Dermis microvascular lymphatic vessel endothelial cell (primary cell): Measurements from ENCODE around the gene NDUFA9. TPM values are rescaled to one million over a fixed set of nuclear protein-coding genes. Genes with fewer than 3 reads are reported as not detected.

ENCODE experiments used
- DNase-seq, 2 donors: peaks; one replicate each; pipeline versions ENCODE4 v3.0.0 to v3.0.0-alpha.2; 2010; ENCODE audit warnings: low read depth in 2 of 2
- total RNA-seq: library from RNA; depleted of rRNA; stranded (reverse); fragments of >200 nt; gene quantifications from 2 replicates; pipeline ENCODE4 v1.2.1, GENCODE V29; 2014

Gene NDUFA9
- total RNA-seq, 1 donor from 2014 or later, result 68.4 TPM

GRCh38 chr12:4690760-4691159, 41.8 kb downstream of the NDUFA9 start:
- DNase-seq, result no peak

Other genes with a start within 250 kb of the NDUFA9 start
- not detected in 2 replicates for gene FGF6, start 203.3 kb upstream of the NDUFA9 start, total RNA-seq
- 6.3 and 14.1 TPM in 2 replicates for gene RAD51AP1, start 110.2 kb upstream of the NDUFA9 start, total RNA-seq
- gene DYRK4, start 86.9 kb upstream of the NDUFA9 start, total RNA-seq, result 23.6 and 46.8 TPM in 2 replicates
- 0.64 and 1.5 TPM in 2 replicates for gene AKAP3, start 63 bp upstream of the NDUFA9 start, total RNA-seq
- gene GALNT8, start 71.3 kb downstream of the NDUFA9 start, total RNA-seq, result under 0.01 and 0.13 TPM in 2 replicates